HG02642 (cell line): ENCODE data around the gene TAF10.
A peak's percentile ranks its signal among the peaks of the same experiment; 100 is the strongest.

Experiments used
- ATAC-seq: cut with Tn5 transposase; IDR thresholded peaks from one replicate; pipeline ENCODE4 v1.9.1; 2021; ENCODE audit warnings: mild to moderate bottlenecking; ENCODE audit not compliant: unreplicated experiment, poor library complexity

The TAF10 gene

DNA sequence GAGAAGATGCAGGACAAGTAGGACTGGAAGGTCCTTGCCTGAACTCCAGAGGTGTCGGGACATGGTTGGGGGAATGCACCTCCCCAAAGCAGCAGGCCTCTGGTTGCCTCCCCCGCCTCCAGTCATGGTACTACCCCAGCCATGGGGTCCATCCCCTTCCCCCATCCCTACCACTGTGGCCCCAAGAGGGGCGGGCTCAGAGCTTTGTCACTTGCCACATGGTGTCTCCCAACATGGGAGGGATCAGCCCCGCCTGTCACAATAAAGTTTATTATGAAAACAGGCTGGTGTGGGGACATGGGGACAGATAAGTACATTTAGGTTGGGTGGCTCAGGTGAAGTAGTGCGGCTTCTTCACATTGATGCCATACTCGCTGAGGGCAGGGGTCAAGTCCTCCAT, 1.4 kb downstream of the TAF10 start:
- ATAC-seq, result no peak

DNA sequence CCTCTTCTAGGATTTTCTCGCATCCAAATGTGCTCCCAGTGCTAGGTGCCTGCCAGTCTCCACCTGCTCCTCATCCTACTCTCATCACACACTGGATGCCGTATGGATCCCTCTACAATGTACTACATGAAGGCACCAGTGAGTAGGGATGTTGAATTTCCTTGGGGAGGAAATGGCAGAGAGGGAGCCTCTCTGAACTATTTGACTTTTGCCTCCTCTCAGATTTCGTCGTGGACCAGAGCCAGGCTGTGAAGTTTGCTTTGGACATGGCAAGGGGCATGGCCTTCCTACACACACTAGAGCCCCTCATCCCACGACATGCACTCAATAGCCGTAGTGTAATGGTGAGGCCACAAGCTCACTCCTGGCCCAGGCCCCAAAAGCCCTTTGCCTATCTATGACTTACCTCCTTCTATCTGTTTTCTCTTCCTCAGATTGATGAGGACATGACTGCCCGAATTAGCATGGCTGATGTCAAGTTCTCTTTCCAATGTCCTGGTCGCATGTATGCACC, 2.5 kb downstream of the TAF10 start:
- no peak for ATAC-seq

DNA sequence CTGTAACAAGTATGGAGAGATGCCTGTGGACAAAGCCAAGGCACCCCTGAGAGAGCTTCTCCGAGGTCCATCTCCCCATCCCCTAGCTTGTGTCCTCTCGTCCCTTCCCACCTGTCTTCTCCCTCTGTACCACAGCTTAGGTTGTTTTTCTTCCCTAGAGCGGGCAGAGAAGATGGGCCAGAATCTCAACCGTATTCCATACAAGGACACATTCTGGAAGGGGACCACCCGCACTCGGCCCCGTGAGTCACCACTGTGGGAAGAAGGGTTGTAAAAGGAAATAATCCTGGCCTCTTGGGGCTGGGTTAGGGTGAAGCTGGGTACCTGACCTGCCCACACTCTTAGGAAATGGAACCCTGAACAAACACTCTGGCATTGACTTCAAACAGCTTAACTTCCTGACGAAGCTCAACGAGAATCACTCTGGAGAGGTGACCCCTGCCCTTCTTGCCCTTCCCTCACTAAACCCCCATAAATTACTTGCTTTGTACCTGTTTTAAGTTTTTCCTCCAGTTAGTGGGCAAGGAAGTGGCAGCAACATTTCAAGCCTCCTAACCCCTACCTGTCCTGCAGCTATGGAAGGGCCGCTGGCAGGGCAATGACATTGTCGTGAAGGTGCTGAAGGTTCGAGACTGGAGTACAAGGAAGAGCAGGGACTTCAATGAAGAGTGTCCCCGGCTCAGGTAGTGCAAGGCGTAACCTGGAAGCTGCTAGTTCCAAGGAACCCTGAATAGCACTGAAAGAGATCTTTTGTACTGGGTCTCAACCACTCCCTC, 3.1 kb downstream of the TAF10 start:
- ATAC-seq, result no peak

DNA sequence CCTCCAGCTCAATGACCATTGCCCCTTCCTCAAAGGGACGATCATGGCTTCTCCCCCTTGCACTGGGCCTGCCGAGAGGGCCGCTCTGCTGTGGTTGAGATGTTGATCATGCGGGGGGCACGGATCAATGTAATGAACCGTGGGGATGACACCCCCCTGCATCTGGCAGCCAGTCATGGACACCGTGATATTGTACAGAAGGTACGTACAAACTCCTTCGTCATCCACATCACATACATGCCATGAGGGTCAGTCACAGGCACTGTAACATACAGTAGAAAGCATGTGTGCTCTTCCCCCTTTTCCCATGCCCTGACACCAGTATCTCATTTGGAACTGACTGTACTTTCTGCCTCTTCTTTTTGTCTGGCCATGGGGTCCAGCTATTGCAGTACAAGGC, 4.0 kb downstream of the TAF10 start:
- ATAC-seq, result no peak

DNA sequence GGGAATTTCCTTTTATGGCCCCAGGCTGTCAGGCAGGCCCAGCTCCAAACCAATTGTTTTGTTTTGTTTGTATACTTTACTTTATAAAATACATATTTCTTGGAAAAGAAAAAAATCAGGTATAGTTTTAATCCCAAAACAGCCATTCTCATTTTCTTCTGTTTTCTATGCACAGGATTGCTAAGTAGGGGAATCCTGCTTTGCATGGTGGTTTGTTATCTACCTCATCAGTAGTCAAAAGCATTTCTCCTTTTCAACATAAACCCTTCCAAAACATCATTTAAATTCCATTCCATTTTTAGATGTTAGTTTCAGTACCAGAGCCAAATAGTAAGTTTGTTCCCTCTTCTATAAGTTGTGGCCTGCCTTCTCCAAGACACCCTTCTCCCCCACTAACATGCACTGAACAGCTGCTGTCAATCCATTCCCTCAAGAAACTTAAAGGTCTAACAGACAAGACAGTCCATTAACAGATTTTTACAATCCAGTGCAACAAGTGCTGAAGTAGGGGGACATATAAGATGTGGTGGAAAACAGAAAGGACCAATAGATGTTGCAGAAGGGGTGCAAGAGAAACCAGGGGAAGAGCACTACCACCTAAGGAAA, 4.7 kb downstream of the TAF10 start:
- ATAC-seq, result no peak

DNA sequence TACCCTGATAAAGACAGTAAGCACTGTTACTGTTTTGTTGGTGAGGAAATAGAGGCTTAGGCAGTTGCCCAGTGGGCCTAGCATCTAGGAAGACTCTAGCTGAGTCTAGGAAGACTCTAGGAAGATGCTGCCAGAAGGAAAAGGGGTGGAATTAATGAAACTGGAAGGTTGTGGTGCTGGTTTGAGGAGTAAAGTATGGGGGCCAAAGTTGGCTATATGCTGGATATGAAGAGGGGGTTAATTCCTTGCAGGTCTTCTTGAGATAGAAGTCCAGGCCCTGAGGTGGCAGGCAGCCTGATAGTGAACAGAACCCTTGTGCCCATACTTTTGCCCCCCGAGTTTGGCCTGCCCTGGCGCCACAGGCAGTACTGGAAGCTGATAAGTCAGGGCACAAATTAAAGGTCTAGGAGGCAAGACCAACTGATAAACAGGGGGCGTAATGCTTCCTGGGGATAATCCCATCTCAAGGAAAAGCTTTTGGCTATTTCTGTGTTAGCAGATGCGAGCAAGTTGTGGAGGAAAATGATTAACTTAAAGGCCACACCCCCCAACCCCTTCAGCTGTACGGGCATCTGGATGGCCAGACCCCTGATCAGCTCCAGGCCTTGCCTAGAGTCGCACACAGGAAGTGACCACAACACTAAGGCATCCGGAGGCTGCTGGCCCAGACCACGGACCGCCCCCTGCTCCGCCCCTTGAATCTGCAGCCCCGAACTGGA, 5.4 kb downstream of the TAF10 start:
- ATAC-seq, result peak; percentile 34

DNA sequence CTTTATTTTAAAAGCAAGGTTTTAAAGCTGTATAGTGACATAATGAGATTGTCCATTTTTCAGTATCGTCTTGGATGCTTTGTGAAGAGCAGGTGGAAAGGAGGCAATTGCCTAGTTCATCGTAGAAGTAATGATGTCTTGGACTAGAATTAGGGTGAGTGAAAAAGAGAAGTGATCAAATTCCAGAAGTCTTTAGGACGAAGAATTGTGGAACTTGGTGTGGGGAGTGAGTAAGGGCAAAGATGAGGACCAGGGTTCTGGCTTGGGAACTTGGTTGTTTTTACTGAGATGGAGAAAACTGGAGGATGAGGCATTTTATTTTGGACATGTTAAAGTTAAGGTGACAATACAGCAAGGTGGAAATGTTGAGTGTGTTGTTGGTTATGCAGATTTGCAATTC, 7.2 kb downstream of the TAF10 start:
- no peak for ATAC-seq

DNA sequence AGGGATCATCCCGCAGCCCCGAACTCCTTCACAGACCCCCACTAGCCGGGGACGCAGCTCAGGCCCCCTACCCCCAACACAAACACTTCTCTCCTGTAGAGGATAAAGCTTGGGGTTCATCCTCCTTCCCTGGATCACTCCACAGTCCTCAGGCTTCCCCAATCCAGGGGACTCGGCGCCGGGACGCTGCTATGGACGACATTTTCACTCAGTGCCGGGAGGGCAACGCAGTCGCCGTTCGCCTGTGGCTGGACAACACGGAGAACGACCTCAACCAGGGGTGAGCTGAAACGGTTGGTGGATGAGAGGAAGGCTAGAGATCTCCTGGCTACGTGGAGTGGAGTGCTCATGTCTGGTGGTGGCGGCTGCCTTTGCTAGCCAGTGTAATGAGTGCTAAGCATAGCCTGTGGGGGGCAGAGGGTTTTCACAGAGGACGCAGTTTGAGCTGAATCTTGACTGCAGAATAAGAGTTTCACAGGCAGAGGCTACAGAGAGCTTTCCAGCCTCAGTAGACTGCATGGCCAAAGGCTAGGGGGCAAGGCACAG, 7.9 kb downstream of the TAF10 start:
- ATAC-seq, result peak; percentile 42

DNA sequence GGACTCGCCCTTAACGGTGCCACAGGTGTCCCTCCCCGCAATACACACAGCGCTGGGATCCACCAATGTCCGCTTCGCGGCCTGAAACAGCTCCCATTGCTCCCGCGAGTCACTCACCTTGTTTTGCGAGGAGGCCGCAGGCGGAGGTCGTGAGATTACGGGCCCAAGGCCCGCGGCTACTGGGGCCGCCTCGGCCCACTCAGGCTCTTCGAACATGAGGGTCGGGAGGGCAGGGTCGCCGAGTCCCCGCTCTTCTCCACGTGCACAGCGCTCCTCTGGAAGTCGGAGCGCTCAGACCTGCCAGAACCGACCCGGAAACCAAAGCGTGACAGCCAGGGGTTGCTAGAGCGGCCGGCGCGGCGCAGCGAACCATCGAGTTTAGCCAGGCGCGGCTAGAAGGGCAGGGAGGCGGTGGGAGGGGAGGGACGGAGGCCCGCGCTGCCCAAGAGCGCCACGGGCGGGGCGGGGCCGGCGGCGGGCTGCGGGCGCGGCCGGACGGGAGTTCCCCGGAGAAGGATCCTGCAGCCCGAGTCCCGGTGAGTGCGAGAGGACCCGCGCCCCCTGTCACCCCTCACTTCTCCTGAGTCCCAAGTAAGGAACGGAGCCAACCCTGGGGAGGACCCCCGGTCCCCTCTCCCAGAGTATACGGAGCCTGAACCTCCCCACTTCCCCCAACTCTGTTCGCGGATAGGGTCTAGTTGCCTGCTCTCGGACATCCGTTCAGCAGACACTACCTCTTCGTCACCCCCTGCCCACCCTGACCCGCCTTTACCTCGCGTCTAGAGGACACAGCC, 8.5 kb downstream of the TAF10 start, which contains the start of the genes ILK and RRP8:
TSS of gene ILK (plus strand) at position 488 of the 794 bp plus-strand sequence. CDS start 498 bp downstream, outside the sequence.
TSS of gene RRP8 (minus strand) at position 330 of the 794 bp plus-strand sequence. CDS start at position 216, 114 bp downstream.
- ATAC-seq, result peak; percentile 84

DNA sequence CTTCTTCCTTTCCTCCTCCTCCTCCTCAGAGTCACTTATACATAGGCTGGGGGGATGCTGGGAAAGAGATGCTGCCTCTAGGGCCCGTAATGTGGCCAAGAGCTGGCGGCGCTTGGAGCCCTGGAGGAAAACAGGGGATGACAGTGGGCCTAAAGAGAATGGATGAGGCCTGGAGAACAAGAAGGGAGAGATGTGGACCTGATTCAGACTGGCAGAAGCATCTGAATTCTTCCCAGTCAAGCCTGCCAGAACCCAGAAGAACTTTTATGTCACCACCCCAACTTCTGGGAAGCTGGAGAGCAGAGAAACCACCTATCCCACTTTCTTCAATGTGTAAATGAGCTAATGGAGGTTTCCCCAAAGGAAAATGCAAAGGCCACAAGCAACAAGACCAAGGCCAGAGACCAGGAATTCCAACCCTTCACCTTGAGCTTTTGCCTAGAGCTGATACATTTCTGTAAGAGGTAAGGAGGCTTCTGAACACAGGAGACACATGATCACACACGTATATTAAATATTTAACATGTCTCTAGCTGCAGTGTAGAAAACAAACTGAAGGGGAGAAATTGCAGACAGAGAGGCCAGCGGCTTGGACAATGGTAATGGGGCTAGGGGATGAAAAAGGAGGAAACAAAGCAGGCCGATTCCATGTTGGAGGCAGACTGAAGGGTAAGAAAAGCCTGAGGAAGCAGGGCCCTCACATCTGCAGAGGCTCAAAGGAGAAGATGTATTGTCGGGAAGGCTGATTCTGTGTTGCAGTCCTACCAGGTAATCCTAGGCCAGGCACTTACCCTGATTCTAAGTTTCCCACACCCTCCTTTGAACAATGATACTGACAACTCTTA, 9.7 kb downstream of the TAF10 start:
- no peak for ATAC-seq

DNA sequence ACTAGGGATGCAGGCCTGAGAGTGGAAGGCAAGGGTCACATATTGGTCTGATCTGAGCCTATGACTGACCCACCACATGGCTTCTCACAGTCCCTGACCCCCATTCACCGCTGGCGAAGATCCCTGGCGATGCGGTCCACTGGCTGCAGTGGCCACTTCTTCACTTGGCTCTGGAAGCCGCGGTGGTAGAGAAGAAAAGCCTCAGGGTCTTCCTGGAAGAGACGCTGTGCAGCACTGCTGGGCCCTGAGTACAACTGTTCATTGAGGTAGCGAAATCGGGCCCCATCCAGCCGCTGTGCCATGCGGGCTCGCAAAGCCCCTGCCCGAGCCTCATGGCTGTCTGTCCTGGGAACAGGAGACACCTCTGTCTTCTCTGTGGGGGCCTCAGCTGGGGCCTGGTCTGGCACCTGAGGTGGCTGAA, 11.0 kb downstream of the TAF10 start:
- no peak for ATAC-seq

DNA sequence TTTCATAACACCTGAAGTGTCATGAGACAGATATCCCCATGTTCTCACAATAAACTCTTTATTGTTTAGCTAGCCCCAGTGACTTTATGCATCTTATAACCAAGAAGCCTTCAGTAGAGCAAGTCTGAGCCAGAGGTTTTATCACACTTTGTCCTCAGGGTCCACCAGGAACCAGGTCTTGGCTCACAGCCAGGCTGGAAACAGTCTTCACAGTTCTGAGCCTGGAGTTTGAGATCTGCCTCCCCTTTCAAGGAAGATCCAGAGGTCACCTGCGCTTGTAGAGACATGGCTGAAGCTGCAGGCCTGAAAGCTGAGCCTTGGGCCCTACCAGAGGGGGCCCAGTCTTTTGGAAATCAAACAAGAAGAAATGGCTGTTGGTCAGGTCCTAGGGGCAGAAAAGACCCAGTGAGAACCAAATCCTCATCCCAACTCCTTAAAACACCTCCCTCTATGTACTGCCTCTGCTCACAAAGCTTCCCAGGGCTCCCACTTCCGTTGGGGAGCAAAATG, 12.1 kb downstream of the TAF10 start:
- ATAC-seq, result no peak

DNA sequence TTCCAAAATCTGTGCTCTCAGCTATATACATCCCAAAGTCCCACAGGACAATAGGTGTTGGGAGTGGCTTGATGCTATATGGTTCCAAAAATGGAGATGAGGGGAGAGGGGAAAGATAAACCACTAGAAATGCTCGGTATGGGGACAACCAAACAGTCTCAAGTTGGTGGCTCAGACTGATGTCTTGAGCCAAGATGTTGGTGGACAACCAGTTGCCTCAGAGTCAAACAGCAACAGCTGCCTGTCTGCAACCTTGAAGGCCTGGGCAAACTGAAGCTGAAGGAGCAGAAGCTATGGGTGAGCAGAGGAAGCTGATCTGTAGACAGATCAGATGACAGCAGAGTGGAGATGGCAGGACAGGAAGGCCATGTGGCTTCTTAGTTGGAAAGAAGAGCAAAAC, 12.6 kb downstream of the TAF10 start:
- no peak for ATAC-seq

DNA sequence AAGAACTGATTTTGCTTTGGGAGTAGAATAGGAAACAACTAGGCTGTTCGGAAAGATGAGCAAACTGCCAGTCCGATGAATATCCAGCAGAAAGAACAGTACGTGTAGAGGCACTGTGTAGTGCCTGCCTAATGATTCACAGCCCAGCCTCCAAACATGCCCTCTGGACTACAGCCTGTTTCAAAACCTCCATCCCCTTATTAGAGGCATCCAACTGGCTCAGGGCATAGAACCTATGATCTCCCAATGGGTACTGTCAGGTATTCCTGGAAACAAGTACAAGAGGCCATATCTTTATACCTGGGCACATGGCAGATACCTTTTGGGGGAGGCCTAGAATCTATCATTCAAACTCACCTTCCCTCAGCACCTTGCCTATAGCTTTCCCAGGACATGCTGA, 13.5 kb downstream of the TAF10 start:
- ATAC-seq, result no peak

DNA sequence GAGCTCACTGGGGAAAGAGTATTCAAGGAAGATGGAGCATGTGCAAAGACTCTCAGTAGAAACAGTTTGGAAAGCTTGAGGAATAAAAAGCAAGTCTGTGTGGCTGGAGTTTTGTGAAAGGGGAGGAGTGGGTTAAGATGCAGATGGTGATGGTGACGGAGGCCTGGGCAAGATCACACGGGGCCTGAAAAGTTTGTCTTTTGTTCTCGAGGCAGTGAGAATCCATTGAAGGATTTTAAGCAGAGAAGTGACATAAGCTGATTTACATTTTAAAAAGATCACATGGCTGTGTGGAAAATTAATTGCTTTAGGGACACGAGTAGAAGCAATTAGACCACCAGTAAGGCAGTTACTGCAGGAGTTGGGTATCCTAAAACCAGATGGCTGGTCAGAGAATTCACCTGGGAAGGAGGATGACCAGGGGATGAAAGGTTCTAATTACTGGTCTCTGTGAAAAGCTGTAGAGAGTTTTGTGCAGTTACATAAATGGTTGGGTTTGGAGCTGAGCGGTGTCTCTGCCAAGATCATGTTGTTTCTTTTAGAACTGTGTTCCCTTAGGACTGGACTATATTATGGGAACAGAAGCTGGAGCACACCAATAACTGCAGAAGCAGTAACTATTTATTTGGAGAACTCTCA, 15.7 kb downstream of the TAF10 start:
- no peak for ATAC-seq

DNA sequence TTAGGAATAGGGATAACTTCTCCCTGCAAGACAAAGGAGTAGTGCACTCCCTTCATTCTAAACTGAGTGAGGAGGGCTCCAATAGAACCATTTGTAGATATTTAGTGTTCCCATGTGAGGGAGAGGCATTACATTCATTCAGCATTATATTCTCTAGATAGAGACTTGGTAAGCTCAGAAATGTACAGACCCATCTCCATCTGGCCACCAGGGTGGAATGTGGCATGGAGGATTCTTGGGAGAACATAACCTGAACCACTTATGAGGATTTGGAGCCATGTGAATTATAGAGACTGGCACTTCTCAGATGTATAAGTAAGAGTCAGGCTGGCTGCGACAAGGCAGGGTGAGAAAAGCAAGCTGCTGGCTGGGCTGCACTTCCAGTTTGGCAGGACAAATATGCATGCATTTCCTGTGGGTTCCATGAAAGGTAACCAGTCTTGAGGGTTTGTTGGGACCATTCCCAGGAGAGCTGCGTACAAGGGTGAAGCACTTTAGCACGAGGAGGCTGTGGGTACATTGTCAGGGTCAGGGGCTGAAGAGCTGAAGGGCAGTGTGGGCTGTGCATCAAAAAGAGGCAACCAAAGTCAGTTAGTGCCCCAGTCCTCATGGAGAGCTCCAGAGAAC, 17.8 kb downstream of the TAF10 start:
- no peak for ATAC-seq

DNA sequence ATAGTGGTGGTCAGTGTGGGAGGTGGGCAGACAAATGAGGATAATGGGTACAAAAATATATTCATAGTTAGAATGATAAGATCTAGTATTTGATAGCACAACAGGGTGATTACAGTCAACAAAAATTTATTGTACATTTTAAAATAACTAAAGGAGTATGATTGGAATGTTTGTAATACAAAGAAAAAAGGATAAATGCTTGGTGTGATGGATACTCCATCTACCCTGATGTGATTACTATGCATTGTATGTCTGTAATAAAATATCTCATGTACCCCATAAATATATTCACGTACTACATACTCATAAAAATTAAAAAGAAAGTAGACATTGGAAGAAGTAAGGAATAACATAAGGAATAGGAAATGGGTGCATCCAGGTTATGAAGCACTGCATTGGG, 24.0 kb downstream of the TAF10 start:
- no peak for ATAC-seq

DNA sequence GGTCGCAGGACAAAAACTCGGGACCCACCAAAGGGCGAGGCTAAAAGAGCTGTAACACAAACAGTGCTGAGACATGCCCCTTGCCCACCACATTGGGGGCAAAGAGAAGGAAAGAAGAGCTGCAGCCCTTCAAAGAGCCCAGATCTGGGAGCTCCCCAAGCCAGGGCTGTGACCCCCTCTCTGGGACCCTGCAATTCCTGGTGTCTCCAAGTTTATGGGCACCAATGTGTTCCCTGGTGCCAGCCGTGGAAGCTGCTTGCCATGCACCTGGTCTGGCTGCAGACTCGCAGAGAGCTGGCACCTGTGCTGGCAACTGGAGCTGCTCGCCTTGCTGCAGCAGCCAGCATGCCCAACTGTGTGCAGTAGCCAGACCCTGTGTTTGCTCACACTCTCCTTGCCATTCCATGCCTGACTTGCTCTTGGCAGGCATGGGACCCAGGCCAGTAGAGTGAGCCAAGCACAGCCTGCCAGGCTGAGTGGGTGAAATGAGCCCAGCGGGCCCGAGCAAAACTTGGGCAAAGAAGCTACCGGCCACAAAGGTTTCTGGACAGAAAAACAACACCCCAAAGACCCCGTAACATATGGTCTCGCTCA, 24.6 kb downstream of the TAF10 start:
- ATAC-seq, result no peak
